KMS-11 (cell line): Measurements from ENCODE around the gene KTN1.

Experiments used
- H2AFZ ChIP-seq: fragments of 200-600 bp; sonication (generic); 2 replicates; pipeline ENCODE4 v1.6.1; 2016; ENCODE audit warnings: antibody characterized with exemption, mixed run types, low read depth
- H3K27ac ChIP-seq: fragments of 200-600 bp; sonication (generic); 2 replicates; pipeline ENCODE4 v1.6.1; 2016; ENCODE audit warnings: mild to moderate bottlenecking, mixed run types
- H3K27me3 ChIP-seq: fragments of 200-600 bp; sonication (generic); 2 replicates; pipeline ENCODE4 v1.6.1; 2017; ENCODE audit warnings: mild to moderate bottlenecking, low read depth, mixed run types, moderate library complexity; ENCODE audit not compliant: insufficient read depth
- H3K36me3 ChIP-seq: fragments of 200-600 bp; sonication (generic); 2 replicates; pipeline ENCODE4 v1.6.1; 2017; ENCODE audit warnings: mild to moderate bottlenecking, mixed run types; ENCODE audit not compliant: insufficient read depth
- H3K4me1 ChIP-seq: fragments of 200-600 bp; sonication (generic); 2 replicates; pipeline ENCODE4 v1.6.1; 2016; ENCODE audit warnings: mild to moderate bottlenecking, low read depth, mixed run types; ENCODE audit not compliant: poor library complexity, severe bottlenecking
- H3K4me2 ChIP-seq: fragments of 200-600 bp; sonication (generic); 2 replicates; pipeline ENCODE4 v1.7.0; 2016; ENCODE audit warnings: mild to moderate bottlenecking, mixed run types
- H3K4me3 ChIP-seq: fragments of 200-600 bp; sonication (generic); IDR thresholded peaks from 2 replicates; pipeline ENCODE4 v1.6.1; 2017; ENCODE audit warnings: low read depth, low read length, mixed read lengths; ENCODE audit not compliant: insufficient read depth
- H3K79me2 ChIP-seq: fragments of 200-600 bp; sonication (generic); 2 replicates; pipeline ENCODE4 v1.6.1; 2016; ENCODE audit warnings: low read depth, mixed run types; ENCODE audit not compliant: insufficient read depth
- H3K9ac ChIP-seq: fragments of 200-600 bp; sonication (generic); 2 replicates; pipeline ENCODE4 v1.6.1; 2016; ENCODE audit warnings: mild to moderate bottlenecking, mixed run types
- H4K20me1 ChIP-seq: fragments of 200-600 bp; sonication (generic); 2 replicates; pipeline ENCODE4 v1.6.1; 2016; ENCODE audit warnings: mild to moderate bottlenecking, mixed run types; ENCODE audit not compliant: insufficient read depth
- CTCF ChIP-seq: fragments of 200-600 bp; sonication (generic); conservative IDR thresholded peaks from 2 replicates; pipeline ENCODE4 v1.6.1; 2017; ENCODE audit warnings: low read depth, mild to moderate bottlenecking, antibody characterized with exemption, low read length, moderate library complexity, mixed read lengths

The KTN1 gene

GRCh38 chr14:55588259-55588699, 8.3 kb downstream of the KTN1 start:
- peaks cover 8% of the 10 kb centered on the region for H3K4me1 ChIP-seq
- H3K9ac ChIP-seq = no peak overlapping the region
- H3K4me3 ChIP-seq = no peak overlapping the region
- no peaks in the 10 kb centered on the region for H3K36me3 ChIP-seq
- peaks cover 73% of the 10 kb centered on the region; the same call in 1 of the 2 replicates for H3K79me2 ChIP-seq
- H3K27me3 ChIP-seq = no peaks in the 10 kb centered on the region
- no peak overlapping the region for H2AFZ ChIP-seq
- H4K20me1 ChIP-seq = no peaks in the 10 kb centered on the region
- H3K4me2 ChIP-seq = no peak overlapping the region
- no peak overlapping the region for H3K27ac ChIP-seq
- TF ChIP-seq CTCF = no peak

GRCh38 chr14:55589171-55589570, 9.2 kb downstream of the KTN1 start:
- TF ChIP-seq CTCF = no peak
- Histone ChIP-seq H2AFZ (no peak overlapping the region), H3K4me3 (no peak overlapping the region), H3K9ac (no peak overlapping the region), H3K4me1 (peaks cover 13% of the 10 kb centered on the region), H3K79me2 (peaks cover 73% of the 10 kb centered on the region; the same call in 1 of the 2 replicates), H3K4me2 (no peak overlapping the region), H3K27ac (no peak overlapping the region), H4K20me1 (no peaks in the 10 kb centered on the region), H3K27me3 (no peaks in the 10 kb centered on the region), H3K36me3 (no peaks in the 10 kb centered on the region)

DNA sequence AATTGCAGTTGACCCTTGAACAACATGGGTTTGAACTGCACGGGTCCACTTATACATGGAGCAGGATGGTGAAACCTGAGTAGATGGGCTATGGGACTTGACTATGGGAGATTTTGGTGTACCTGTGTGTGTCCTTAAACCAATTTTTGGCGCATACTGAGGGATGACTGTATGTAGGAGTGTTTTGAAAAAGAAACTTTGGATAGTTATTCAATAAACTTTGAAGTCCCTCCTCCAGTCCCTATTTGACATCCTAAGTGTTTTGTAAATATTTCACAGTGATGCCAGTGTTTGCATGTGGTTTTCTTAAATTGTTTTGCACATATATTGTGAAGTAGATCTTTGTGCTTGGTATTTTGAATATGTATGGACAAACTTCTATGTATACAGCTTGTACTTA, 12.4 kb downstream of the KTN1 start:
- Histone ChIP-seq H3K27ac (no peak overlapping the region), H3K79me2 (peaks cover 60% of the 10 kb centered on the region; the same call in 1 of the 2 replicates), H3K4me2 (no peak overlapping the region), H4K20me1 (no peaks in the 10 kb centered on the region), H3K4me3 (no peak overlapping the region), H2AFZ (no peak overlapping the region), H3K9ac (no peak overlapping the region), H3K4me1 (peaks cover 16% of the 10 kb centered on the region), H3K27me3 (no peaks in the 10 kb centered on the region), H3K36me3 (no peaks in the 10 kb centered on the region)
- TF ChIP-seq CTCF = no peak

- Histone ChIP-seq H3K27ac (no peak overlapping the region), H3K4me3 (no peak overlapping the region), H3K79me2 (peaks cover 56% of the 10 kb centered on the region; the same call in 1 of the 2 replicates), H3K27me3 (no peaks in the 10 kb centered on the region), H3K36me3 (no peaks in the 10 kb centered on the region), H4K20me1 (no peaks in the 10 kb centered on the region), H3K4me2 (no peak overlapping the region), H2AFZ (no peak overlapping the region), H3K9ac (no peak overlapping the region), H3K4me1 (peaks cover 16% of the 10 kb centered on the region)
- TF ChIP-seq CTCF = no peak
Measured at GRCh38 chr14:55593698-55594097, 13.7 kb downstream of the KTN1 start.
